Breast epithelium (tissue), 3 donors: ENCODE measurements around the gene MRPL44.

ENCODE experiments used
- CTCF ChIP-seq, 3 donors: fragments of 450-650 bp; IDR thresholded peaks; one replicate each; pipeline ENCODE4 v1.5.1; 2016 to 2017; ENCODE audit warnings: antibody characterized with exemption in 3 of 3, mild to moderate bottlenecking in 3 of 3, moderate library complexity in 3 of 3
- POLR2A ChIP-seq: fragments of 450-650 bp; IDR thresholded peaks from one replicate; pipeline ENCODE4 v1.6.1; 2016; ENCODE audit warnings: antibody characterized with exemption, mild to moderate bottlenecking, moderate library complexity
- POLR2AphosphoS5 ChIP-seq, 3 donors: sonication (generic); formaldehyde crosslinking; IDR thresholded peaks; one replicate each; pipeline ENCODE4 v1.6.1; 2017; ENCODE audit warnings: antibody characterized with exemption in 3 of 3

- TF ChIP-seq CTCF (IDR thresholded peaks at IDR 0.05) = no peak
- TF ChIP-seq POLR2A = no peak
- no peak for TF ChIP-seq POLR2AphosphoS5 (IDR thresholded peaks at IDR 0.05)
Measured at GRCh38 chr2:223956300-223956699, 963 bp upstream of the MRPL44 start.
